Activated effector memory CD4-positive, alpha-beta T cell treated with anti-CD3 and anti-CD28 coated beads, Interleukin-2, amount 50 U/mL, for 16 hours (primary cell): ENCODE data around the gene PGAP6.
"Not testable (repeated sequence)": the region's sequence is repeated elsewhere in the genome, so short reads cannot be mapped to it uniquely, and the experiment has no call there.

ENCODE experiments used
- DNase-seq: peaks from one replicate; pipeline ENCODE4 v3.0.0-alpha.2; 2020

The PGAP6 gene

DNA sequence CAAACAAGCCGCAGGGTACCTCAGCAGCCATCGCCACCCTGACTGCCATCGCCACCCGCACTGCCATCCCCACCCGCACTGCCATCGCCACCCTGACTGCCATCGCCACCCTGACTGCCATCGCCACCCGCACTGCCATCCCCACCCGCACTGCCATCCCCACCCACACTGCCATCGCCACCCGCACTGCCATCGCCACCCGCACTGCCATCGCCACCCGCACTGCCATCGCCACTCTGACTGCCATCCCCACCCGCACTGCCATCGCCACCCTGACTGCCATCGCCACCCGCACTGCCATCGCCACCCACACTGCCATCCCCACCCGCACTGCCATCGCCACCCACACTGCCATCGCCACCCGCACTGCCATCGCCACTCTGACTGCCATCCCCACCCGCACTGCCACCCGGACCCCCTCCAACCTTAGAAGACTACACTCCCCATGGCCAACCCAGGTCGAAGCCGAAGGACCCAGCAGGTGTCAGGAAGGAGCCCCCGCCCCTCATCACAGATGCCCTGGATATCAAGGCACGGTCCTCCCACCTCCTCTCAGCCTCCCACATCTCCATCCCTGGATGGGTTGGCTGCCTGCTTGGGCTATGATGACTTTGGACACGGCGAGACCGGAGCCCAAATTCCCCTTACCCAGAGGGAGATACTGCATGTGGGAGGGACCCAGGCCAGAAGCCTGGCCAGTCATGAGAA is 3.5 kb downstream of the PGAP6 start:
- not testable (repeated sequence) for DNase-seq

DNA sequence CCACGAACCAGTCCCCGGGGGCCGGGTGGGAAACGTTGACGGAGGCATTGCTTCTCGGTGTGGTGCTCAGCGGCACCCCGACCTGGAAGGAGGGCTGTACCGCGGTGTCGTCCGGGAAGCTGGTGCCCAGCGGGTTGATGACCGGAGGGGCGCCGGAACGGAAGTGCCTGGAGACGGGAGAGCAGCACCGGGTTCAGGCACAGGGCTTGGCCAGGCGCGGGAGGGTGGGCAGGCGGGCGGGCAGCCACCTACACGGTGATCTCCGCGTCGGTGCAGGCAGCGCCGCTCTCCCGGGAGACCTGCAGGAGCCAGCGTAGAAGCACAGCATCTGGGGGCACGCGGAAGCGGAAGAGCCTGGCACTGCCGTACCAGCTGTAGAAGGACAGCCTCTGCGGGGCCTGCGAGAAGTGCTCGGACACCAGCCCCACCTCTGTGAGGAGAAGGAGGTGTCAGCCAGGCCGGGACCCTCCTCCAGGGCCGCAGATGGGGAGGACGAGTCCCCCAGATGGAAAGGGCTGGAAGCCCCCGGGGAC is 4.3 kb downstream of the PGAP6 start:
- no peak for DNase-seq

GRCh38 chr16:376817-377418 is 4.9 kb downstream of the PGAP6 start:
- no peak for DNase-seq

DNA sequence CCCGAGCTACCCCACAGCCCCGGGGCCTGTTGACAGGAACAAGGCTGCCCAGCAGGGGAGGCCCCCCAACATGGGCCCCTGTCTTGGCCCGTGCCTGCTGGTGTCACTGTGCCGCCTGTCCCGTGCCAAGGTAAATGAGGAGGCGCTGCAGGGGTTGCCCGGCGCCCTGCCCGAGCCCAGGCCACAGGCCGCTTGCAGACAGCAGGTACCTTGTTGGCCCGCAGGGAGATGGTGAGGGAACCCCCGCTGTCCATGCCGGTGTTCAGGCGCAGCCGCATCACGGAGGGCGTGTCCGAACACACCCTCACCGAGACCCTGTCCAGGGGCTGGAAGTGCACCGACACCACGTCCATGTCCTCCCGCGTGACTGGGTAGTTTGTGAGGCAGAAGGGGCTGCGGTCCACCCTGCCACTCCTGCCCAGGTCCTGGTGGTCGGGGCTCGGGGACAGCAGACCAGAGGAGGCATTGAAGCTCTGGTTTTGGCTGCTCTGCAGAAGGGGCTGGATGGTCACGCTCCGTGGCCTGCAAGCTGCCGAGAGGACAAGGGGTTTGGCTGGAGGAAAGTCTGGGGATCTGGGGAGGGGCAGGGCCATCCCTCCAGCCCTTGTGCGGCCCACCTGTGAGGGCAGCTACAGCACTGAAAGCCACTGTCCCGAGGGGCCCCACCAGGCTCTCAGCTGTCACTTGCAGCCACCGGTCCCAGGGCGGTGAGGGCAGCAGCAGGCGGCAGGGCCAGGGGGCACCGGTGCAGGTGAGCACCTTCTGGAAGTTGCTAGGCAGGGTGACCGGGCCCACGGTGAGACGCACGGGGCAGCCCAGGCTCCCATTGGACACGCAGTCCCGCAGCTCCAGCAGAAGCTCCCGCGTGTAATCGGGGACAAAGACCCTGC is 5.6 kb downstream of the PGAP6 start:
- no peak for DNase-seq

- DNase-seq: no peak
These were observed 6.6 kb downstream of the PGAP6 start for GRCh38 chr16:375212-375611.

GRCh38 chr16:374616-374926 is 7.2 kb downstream of the PGAP6 start:
- DNase-seq: no peak

GRCh38 chr16:373848-374615 is 7.7 kb downstream of the PGAP6 start:
- DNase-seq: no peak

GRCh38 chr16:373020-373598 is 8.7 kb downstream of the PGAP6 start:
- DNase-seq: no peak

DNA sequence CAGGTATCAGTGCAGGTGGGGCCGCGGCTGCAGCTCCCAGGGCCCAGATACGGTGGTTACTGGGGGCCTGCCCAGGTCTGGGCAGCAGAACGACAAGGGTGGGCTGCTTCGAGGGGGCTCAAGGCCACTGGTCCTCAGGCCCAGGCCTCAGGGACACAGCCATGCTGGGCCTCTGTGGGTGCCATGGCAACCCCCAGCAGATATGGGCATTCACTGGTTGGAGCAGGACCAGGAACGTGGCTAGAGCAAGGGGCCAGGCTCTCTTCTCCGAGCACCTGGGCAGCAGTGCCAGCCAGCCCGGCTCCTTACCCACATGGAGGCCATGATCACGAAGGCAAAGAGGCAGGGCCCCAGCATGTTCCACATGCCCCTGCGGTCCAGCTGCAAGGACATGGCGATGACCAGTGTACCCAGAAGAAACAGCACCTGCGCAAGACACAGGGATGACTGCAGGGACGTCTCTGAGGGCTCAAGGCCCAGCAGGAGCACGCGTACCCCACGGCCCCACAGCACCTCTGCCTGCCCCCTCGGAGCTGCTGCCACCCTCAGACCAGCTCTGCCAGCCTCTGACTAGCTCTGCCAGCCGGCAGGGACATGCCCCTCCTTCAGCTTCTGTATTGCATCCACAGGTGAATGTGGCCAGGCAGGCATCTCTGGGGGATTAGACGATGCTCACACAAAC is 9.3 kb downstream of the PGAP6 start:
- no peak for DNase-seq

- no peak for DNase-seq
These were observed 10.1 kb downstream of the PGAP6 start for GRCh38 chr16:371515-372301.

- no peak for DNase-seq
These were observed 10.7 kb downstream of the PGAP6 start for GRCh38 chr16:370979-371514.

DNA sequence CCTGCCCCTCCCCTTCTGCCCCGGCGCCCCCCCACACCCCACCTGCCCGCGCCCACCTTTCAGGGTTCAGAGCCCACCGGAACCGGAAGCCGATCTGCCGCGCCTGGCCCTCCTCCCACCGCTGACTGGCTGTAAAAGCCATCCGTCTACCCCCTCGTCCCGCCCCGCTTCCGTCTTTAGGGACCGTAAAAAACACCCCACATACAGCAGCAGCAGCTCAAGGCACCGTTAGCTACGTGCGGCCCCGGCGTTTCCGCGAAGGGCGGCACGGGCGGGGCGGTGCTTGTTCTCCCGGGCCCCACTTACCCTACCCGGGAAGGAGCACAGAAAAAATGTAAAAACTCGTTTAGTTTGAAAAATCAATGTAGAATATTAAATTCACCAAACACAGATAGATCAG is 11.3 kb downstream of the PGAP6 start, which contains the start of gene MRPL28:
MRPL28 (minus strand) TSS at position 96 of the 400 bp plus-strand sequence. CDS start 320 bp downstream, outside the sequence.
- peak; percentile 96 for DNase-seq

DNA sequence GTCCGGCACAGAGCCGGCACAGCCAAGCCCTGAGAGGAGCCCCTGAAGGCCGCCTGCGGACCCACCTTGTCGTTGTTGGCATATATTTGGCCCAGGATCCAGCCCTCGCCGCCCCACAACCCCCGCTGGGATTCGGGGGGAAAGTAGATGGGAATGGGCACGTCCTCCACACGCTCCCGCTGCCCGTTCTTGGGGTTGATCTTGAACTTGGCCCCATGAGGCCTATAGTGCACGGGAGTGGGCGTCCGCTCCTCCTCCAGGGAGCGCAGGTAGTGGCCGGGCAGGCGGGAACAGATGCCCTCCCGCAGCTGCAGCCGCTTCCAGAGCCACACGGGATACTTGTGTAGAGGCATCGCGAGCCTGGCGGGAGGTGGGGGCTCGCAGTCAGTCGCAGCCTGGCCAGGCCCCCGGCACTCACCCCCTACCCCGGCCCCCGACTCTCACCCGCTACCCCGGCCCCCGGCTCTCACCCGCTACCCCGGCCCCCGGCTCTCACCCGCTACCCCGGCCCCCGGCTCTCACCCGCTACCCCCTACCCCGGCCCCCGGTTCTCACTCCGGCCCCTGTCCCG is 11.8 kb downstream of the PGAP6 start:
- no peak for DNase-seq

DNA sequence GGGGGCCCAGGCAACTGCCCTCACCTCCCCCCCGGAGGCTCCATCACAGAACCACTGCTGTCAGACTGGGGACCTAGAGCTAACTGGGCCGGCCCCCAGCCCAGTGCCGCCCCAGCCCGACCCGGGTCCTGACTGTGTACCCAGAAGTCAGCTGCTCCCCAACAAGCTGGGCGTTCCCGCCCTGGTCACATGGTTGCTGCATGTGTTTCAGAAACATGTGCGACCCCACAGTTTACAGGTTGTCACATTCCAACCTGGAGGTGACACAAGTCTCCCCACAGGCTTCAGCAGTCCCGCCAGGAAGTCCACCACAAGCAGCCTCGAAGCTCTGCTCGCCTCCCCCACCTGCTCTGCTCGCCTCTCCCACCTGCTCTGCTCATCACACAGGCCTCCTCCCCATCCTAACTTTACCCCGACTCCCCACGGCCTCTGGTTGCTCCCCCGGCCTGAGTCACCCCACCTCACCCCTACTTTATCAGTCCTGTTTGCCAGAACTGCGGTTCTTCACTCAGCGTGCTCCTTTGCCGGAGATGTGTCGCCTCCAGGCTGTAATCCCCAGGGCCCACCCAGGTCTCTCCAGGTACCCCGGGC is 12.4 kb downstream of the PGAP6 start:
- no peak for DNase-seq

DNA sequence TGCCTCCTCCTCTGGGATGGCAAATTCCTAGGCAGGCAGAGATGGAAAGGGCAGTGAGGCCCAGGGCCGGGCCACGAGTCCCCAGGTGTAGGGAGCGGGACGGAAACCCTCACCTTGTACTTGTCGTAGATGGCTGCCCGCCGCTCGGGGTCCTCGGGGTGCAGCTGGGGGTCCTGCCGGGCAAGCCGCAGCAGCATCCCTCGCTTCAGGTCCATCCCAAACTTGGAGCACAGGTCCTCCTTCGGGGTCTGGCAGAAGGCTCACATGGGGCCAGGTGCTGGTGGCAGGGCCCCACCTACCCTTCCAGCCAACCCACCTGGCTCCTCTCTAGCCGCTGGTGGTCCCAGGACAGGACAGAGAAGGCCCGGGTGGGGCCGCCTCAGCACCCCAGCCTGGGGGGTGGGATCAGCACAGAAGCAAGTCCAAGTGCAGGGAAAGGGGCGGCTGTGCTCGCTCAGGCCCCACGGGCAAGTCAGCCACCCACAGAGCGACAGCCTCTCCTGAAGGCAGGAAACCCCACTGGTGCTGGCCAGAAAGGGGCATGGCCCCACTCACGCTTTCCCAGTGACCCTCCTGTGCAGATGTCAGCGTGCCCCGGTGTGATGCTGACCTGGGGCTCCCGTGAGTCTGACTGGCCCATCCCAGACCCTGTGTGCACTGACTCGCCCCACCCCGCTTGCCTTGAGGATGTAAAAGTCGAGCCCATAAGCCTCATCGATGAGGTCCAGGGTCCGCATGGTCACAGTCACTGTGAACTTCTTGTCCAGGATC is 13.2 kb downstream of the PGAP6 start:
- no peak for DNase-seq

DNA sequence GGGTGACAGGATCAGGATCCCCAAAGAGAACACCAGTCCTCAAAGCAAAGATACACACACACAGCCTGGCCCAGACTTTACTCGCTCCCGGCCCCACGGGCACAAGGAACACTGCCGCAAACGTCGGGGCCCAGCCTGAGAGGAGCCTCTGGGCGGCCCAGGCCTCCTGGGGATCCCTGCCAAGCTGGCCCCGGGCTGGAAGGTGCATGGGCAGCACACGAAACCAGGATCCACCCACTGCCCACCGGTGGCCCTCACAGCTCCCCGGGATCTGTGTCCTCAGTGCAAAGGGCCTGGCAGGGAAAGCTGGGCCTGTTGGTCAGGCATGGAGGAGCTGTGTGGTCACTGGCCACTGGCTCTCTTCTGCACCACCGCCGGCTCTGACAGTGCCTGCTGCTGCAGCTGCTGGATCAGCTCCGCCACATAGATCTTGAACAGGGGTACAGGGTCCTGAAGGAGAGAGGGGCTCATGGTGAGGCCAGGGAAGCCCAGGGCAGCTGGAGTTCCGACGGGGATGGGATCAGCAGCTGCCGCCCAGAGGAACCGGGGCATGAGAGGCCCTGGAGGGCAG is 14.4 kb downstream of the PGAP6 start:
- no peak for DNase-seq

DNA sequence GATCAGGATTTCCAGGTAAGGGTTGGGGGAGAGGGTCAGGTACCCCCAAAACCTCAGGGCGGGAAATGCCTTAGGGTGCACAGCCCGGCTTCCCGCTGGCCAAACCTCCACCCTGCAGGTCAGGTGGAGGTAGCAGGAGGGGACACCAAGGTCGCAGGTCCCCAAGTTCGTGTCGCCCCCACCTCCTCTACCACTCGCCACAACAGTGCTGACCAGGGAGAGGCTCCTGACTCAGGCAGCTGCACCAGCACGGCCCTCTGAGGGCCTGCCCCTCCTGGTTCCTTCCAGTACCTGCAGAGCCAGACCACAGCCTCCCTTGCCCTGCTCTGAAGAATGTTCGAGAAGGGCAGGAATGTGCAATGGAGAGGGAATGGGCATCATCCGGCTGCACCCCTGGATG is 15.3 kb downstream of the PGAP6 start:
- no peak for DNase-seq

GRCh38 chr16:364595-365491 is 16.9 kb downstream of the PGAP6 start:
- no peak for DNase-seq
